ENCODE results near the gene TNFRSF19. TPM values are rescaled to one million over a fixed set of nuclear protein-coding genes. Genes with fewer than 3 reads are reported as not detected.
"Not testable (repeated sequence)": the region's sequence is repeated elsewhere in the genome, so short reads cannot be mapped to it uniquely, and the experiment has no call there.

TNFRSF19 gene
- total and polyA plus RNA-seq, 2 of the 13 experiments (the other 11 are each of a cell fraction or from before 2014, with no cell fraction given), result 75.3 to 77.7 TPM

GRCh38 chr13:23674795-23675640 lies 104.8 kb downstream of the TNFRSF19 start (continued):
- TF ChIP-seq SOX13 (IDR thresholded peaks at IDR 0.05) (no peak), SOX13 (CRISPR knock-in tag; conservative IDR thresholded peaks at IDR 0.05 in 1 of 2, IDR thresholded peaks at IDR 0.05 in 1 of 2) (0 out of 4 replicates have a peak, but pooled peaks of 1 of the 2 experiments have one; percentile 38), EP300 (IDR thresholded peaks at IDR 0.05; ENCODE audit: low read depth in 2 of 2, low read length in 2 of 2) (0 out of 4 replicates have a peak, but pooled peaks of 1 of the 2 experiments have one; percentile 14), EP300 (CRISPR knock-in tag; IDR thresholded peaks at IDR 0.05; ENCODE audit: borderline replicate concordance) (no peak), ZNF230 (CRISPR knock-in tag; IDR thresholded peaks at IDR 0.05) (no peak), CREB1 (IDR thresholded peaks at IDR 0.05) (0 out of 2 replicates have a peak, but pooled peaks have one; percentile 49), CREB1 (CRISPR knock-in tag; IDR thresholded peaks at IDR 0.05) (no peak), ATF6 (CRISPR knock-in tag; conservative IDR thresholded peaks at IDR 0.05) (no peak)

- H3K27me3 ChIP-seq (ENCODE audit: control insufficient read depth in 1 of 2, insufficient read depth in 2 of 2, low read length in 2 of 2); H3K79me2 ChIP-seq (ENCODE audit: insufficient read depth, low read length); ATAC-seq; intact Hi-C loops (cut with micrococcal nuclease; ENCODE audit: unreplicated experiment); H3K9ac ChIP-seq (ENCODE audit: insufficient read depth, low read depth, low read length); H3K4me2 ChIP-seq (ENCODE audit: low read depth, low read length); FAIRE-seq; CTCF ChIA-PET (ENCODE audit: low intra/inter-chr PET ratio, low total read pairs); H3K27ac ChIP-seq (ENCODE audit: extremely low read length, insufficient read depth, low read length); H4K20me1 ChIP-seq (ENCODE audit: insufficient read depth, low read length); DNase-seq (ENCODE audit: low spot score); H3K9me3 ChIP-seq (ENCODE audit: low read length); H3K4me3 ChIP-seq (replicated peaks in 1 of 3; ENCODE audit: insufficient read depth in 1 of 3, low read depth in 2 of 3, low read length in 3 of 3); H2AFZ ChIP-seq (ENCODE audit: low read length); BruUV-seq (replicated peaks); in situ Hi-C loops (cut with HindIII; ENCODE audit: extremely low pct_ligation_motif_present, low pct_unique_long_range_greater_than_20kb): not testable (repeated sequence)
- H3K36me3 ChIP-seq (replicated peaks in 1 of 2; ENCODE audit: control insufficient read depth in 1 of 2, insufficient read depth in 2 of 2, low read length in 2 of 2), result peaks cover 3 to 25% of the 10 kb centered on the region in 2 experiments
- peaks cover 43% of the 10 kb centered on the region for H3K4me1 ChIP-seq (ENCODE audit: insufficient read depth, low read length)
- POLR2A ChIA-PET, result interaction anchor here (2.9 kb wide), 1 partner anchor 24 kb away, joined by 12 read pairs; no protein-coding TSS in a partner anchor
- TF ChIP-seq AGO2 (optimal IDR thresholded peaks at IDR 0.05; ENCODE audit: low read depth, low read length) (peak; percentile 79), ZNF687 (CRISPR knock-in tag; IDR thresholded peaks at IDR 0.05) (0 out of 2 replicates have a peak, but pooled peaks have one; percentile 17)
- WGBS (ENCODE audit: low lambda C conversion rate), result 97% methylated on average over 9 of the region's 24 CpGs
Measured at GRCh38 chr13:23677679-23678288, 107.6 kb downstream of the TNFRSF19 start.
